ENCODE data around the gene PIK3CG.
"Not testable (repeated sequence)": the region's sequence is repeated elsewhere in the genome, so short reads cannot be mapped to it uniquely, and the experiment has no call there.

The PIK3CG gene

GRCh38 chr7:106887421-106887820 is 22.3 kb downstream of the PIK3CG start:
- Histone ChIP-seq H3K36me3 (ENCODE audit: control insufficient read depth, insufficient read depth, low read length) (peaks cover 89% of the 10 kb centered on the region), H3K27me3 (replicated peaks; ENCODE audit: control insufficient read depth, insufficient read depth, low read length, poor library complexity, severe bottlenecking) (no peaks in the 10 kb centered on the region), H3K4me3 (ENCODE audit: insufficient read depth, low read depth, low read length, poor library complexity, severe bottlenecking) (no peak overlapping the region), H3K4me1 (ENCODE audit: control insufficient read depth, insufficient read depth, low read length, poor library complexity, severe bottlenecking) (no peaks in the 10 kb centered on the region), H3K27ac (ENCODE audit: insufficient read depth, low read length, poor library complexity, severe bottlenecking) (no peak overlapping the region), H3K9me3 (ENCODE audit: control insufficient read depth, low read length) (no peaks in the 10 kb centered on the region)
- no peak for DNase-seq

GRCh38 chr7:106888204-106888603 is 23.1 kb downstream of the PIK3CG start:
- H3K27me3 ChIP-seq (replicated peaks; ENCODE audit: control insufficient read depth, insufficient read depth, low read length, poor library complexity, severe bottlenecking) = no peaks in the 10 kb centered on the region
- no peak for DNase-seq
- H3K4me1 ChIP-seq (ENCODE audit: control insufficient read depth, insufficient read depth, low read length, poor library complexity, severe bottlenecking) = no peaks in the 10 kb centered on the region
- H3K27ac ChIP-seq (ENCODE audit: insufficient read depth, low read length, poor library complexity, severe bottlenecking) = no peak overlapping the region
- peaks cover 87% of the 10 kb centered on the region for H3K36me3 ChIP-seq (ENCODE audit: control insufficient read depth, insufficient read depth, low read length)
- H3K4me3 ChIP-seq (ENCODE audit: insufficient read depth, low read depth, low read length, poor library complexity, severe bottlenecking) = no peak overlapping the region
- H3K9me3 ChIP-seq (ENCODE audit: control insufficient read depth, low read length) = no peaks in the 10 kb centered on the region

GRCh38 chr7:106890952-106891351 is 25.9 kb downstream of the PIK3CG start:
- DNase-seq = no peak
- Histone ChIP-seq H3K36me3 (ENCODE audit: control insufficient read depth, insufficient read depth, low read length) (peaks cover 71% of the 10 kb centered on the region), H3K27ac (ENCODE audit: insufficient read depth, low read length, poor library complexity, severe bottlenecking) (no peak overlapping the region)

GRCh38 chr7:106891548-106892410 is 26.7 kb downstream of the PIK3CG start:
- Histone ChIP-seq H3K9me3 (ENCODE audit: control insufficient read depth, low read length) (no peaks in the 10 kb centered on the region), H3K36me3 (ENCODE audit: control insufficient read depth, insufficient read depth, low read length) (peaks cover 63% of the 10 kb centered on the region), H3K27me3 (replicated peaks; ENCODE audit: control insufficient read depth, insufficient read depth, low read length, poor library complexity, severe bottlenecking) (no peaks in the 10 kb centered on the region), H3K27ac (ENCODE audit: insufficient read depth, low read length, poor library complexity, severe bottlenecking) (no peak overlapping the region), H3K4me3 (ENCODE audit: insufficient read depth, low read depth, low read length, poor library complexity, severe bottlenecking) (no peak overlapping the region), H3K4me1 (ENCODE audit: control insufficient read depth, insufficient read depth, low read length, poor library complexity, severe bottlenecking) (no peaks in the 10 kb centered on the region)
- DNase-seq = no peak

More at GRCh38 chr7:106890952-106891351, 25.9 kb downstream of the PIK3CG start:
- Histone ChIP-seq H3K9me3 (ENCODE audit: control insufficient read depth, low read length) (no peaks in the 10 kb centered on the region), H3K4me3 (ENCODE audit: insufficient read depth, low read depth, low read length, poor library complexity, severe bottlenecking) (no peak overlapping the region), H3K4me1 (ENCODE audit: control insufficient read depth, insufficient read depth, low read length, poor library complexity, severe bottlenecking) (no peaks in the 10 kb centered on the region), H3K27me3 (replicated peaks; ENCODE audit: control insufficient read depth, insufficient read depth, low read length, poor library complexity, severe bottlenecking) (no peaks in the 10 kb centered on the region)

- H3K4me1 ChIP-seq (ENCODE audit: control insufficient read depth, insufficient read depth, low read length, poor library complexity, severe bottlenecking) = no peaks in the 10 kb centered on the region
- H3K9me3 ChIP-seq (ENCODE audit: control insufficient read depth, low read length) = no peaks in the 10 kb centered on the region
- H3K4me3 ChIP-seq (ENCODE audit: insufficient read depth, low read depth, low read length, poor library complexity, severe bottlenecking) = no peak overlapping the region
- no peak overlapping the region for H3K27ac ChIP-seq (ENCODE audit: insufficient read depth, low read length, poor library complexity, severe bottlenecking)
- H3K27me3 ChIP-seq (replicated peaks; ENCODE audit: control insufficient read depth, insufficient read depth, low read length, poor library complexity, severe bottlenecking) = no peaks in the 10 kb centered on the region
- no peak for DNase-seq
- peaks cover 52% of the 10 kb centered on the region for H3K36me3 ChIP-seq (ENCODE audit: control insufficient read depth, insufficient read depth, low read length)
These were observed 28.5 kb downstream of the PIK3CG start for GRCh38 chr7:106893591-106893990.

GRCh38 chr7:106895246-106895864 is 30.3 kb downstream of the PIK3CG start:
- no peaks in the 10 kb centered on the region for H3K4me1 ChIP-seq (ENCODE audit: control insufficient read depth, insufficient read depth, low read length, poor library complexity, severe bottlenecking)
- no peak overlapping the region for H3K27ac ChIP-seq (ENCODE audit: insufficient read depth, low read length, poor library complexity, severe bottlenecking)
- no peaks in the 10 kb centered on the region for H3K9me3 ChIP-seq (ENCODE audit: control insufficient read depth, low read length)
- no peak for DNase-seq
- peaks cover 41% of the 10 kb centered on the region for H3K36me3 ChIP-seq (ENCODE audit: control insufficient read depth, insufficient read depth, low read length)
- no peaks in the 10 kb centered on the region for H3K27me3 ChIP-seq (replicated peaks; ENCODE audit: control insufficient read depth, insufficient read depth, low read length, poor library complexity, severe bottlenecking)
- H3K4me3 ChIP-seq (ENCODE audit: insufficient read depth, low read depth, low read length, poor library complexity, severe bottlenecking) = no peak overlapping the region

- Histone ChIP-seq H3K36me3 (ENCODE audit: control insufficient read depth, insufficient read depth, low read length) (peaks cover 33% of the 10 kb centered on the region), H3K4me1 (ENCODE audit: control insufficient read depth, insufficient read depth, low read length, poor library complexity, severe bottlenecking) (no peaks in the 10 kb centered on the region), H3K9me3 (ENCODE audit: control insufficient read depth, low read length) (no peaks in the 10 kb centered on the region), H3K27ac (ENCODE audit: insufficient read depth, low read length, poor library complexity, severe bottlenecking) (no peak overlapping the region), H3K4me3 (ENCODE audit: insufficient read depth, low read depth, low read length, poor library complexity, severe bottlenecking) (no peak overlapping the region), H3K27me3 (replicated peaks; ENCODE audit: control insufficient read depth, insufficient read depth, low read length, poor library complexity, severe bottlenecking) (no peaks in the 10 kb centered on the region)
- DNase-seq = no peak
These were observed 31.1 kb downstream of the PIK3CG start for GRCh38 chr7:106896231-106896630.

- not testable (repeated sequence) for H3K27me3 ChIP-seq (replicated peaks; ENCODE audit: control insufficient read depth, insufficient read depth, low read length, poor library complexity, severe bottlenecking); H3K9me3 ChIP-seq (ENCODE audit: control insufficient read depth, low read length); H3K4me1 ChIP-seq (ENCODE audit: control insufficient read depth, insufficient read depth, low read length, poor library complexity, severe bottlenecking); DNase-seq; H3K4me3 ChIP-seq (ENCODE audit: insufficient read depth, low read depth, low read length, poor library complexity, severe bottlenecking); H3K27ac ChIP-seq (ENCODE audit: insufficient read depth, low read length, poor library complexity, severe bottlenecking)
- H3K36me3 ChIP-seq (ENCODE audit: control insufficient read depth, insufficient read depth, low read length) = peaks cover 20% of the 10 kb centered on the region
These were observed 32.5 kb downstream of the PIK3CG start for GRCh38 chr7:106897553-106897952.

- not testable (repeated sequence) for H3K4me1 ChIP-seq (ENCODE audit: control insufficient read depth, insufficient read depth, low read length, poor library complexity, severe bottlenecking); H3K27me3 ChIP-seq (replicated peaks; ENCODE audit: control insufficient read depth, insufficient read depth, low read length, poor library complexity, severe bottlenecking); H3K4me3 ChIP-seq (ENCODE audit: insufficient read depth, low read depth, low read length, poor library complexity, severe bottlenecking); H3K27ac ChIP-seq (ENCODE audit: insufficient read depth, low read length, poor library complexity, severe bottlenecking); DNase-seq; H3K9me3 ChIP-seq (ENCODE audit: control insufficient read depth, low read length)
- H3K36me3 ChIP-seq (ENCODE audit: control insufficient read depth, insufficient read depth, low read length) = peaks cover 11% of the 10 kb centered on the region
These were observed 33.9 kb downstream of the PIK3CG start for GRCh38 chr7:106898967-106899366.

- no peak overlapping the region for H3K4me3 ChIP-seq (ENCODE audit: insufficient read depth, low read depth, low read length, poor library complexity, severe bottlenecking)
- no peaks in the 10 kb centered on the region for H3K27me3 ChIP-seq (replicated peaks; ENCODE audit: control insufficient read depth, insufficient read depth, low read length, poor library complexity, severe bottlenecking)
- no peaks in the 10 kb centered on the region for H3K9me3 ChIP-seq (ENCODE audit: control insufficient read depth, low read length)
- H3K27ac ChIP-seq (ENCODE audit: insufficient read depth, low read length, poor library complexity, severe bottlenecking) = no peak overlapping the region
- H3K36me3 ChIP-seq (ENCODE audit: control insufficient read depth, insufficient read depth, low read length) = peaks cover 27% of the 10 kb centered on the region
- no peak for DNase-seq
- no peaks in the 10 kb centered on the region for H3K4me1 ChIP-seq (ENCODE audit: control insufficient read depth, insufficient read depth, low read length, poor library complexity, severe bottlenecking)
These were observed 36.9 kb downstream of the PIK3CG start for GRCh38 chr7:106901828-106902441.

Data from effector memory CD4-positive, alpha-beta T cell (primary cell).